GM19452 (cell line): Measurements from ENCODE around the gene IRF5.

ENCODE experiments used
- ATAC-seq: cut with Tn5 transposase; IDR thresholded peaks from one replicate; pipeline ENCODE4 v1.9.1; 2021; ENCODE audit not compliant: unreplicated experiment

Gene IRF5, protein sequence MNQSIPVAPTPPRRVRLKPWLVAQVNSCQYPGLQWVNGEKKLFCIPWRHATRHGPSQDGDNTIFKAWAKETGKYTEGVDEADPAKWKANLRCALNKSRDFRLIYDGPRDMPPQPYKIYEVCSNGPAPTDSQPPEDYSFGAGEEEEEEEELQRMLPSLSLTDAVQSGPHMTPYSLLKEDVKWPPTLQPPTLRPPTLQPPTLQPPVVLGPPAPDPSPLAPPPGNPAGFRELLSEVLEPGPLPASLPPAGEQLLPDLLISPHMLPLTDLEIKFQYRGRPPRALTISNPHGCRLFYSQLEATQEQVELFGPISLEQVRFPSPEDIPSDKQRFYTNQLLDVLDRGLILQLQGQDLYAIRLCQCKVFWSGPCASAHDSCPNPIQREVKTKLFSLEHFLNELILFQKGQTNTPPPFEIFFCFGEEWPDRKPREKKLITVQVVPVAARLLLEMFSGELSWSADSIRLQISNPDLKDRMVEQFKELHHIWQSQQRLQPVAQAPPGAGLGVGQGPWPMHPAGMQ

GRCh38 chr7:128937647-128938543 is at the start of gene IRF5:
Gene IRF5 (plus strand): TSS chr7:128937927. CDS start chr7:128942082, 4,155 bp downstream.
- ATAC-seq: no peak

DNA sequence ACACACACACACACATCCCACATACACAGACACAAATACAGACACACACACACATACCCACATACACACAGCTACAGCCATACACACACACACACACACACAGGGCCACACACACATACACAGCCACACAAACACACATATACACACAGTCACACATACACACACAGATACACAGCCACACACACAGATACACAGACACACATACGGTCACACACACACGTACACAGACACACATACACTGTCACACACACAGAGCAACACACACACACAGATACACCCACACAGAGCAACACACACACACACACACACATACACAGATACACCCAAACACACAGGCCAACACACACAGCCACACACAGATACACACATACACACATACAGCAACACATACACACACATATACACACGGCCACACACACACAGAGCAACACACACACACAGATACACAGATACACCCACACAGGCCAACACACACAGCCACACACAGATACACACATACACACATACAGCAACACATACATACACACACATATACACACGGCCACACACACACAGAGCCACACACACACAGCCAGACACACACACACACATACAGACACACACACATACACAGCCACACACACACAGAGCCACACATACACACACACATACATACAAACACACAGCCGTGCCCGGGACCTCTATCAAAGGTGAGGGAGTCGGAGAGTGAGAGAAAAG is 49.5 kb upstream of the IRF5 start:
- no peak for ATAC-seq

GRCh38 chr7:128888756-128889095 is 49.0 kb upstream of the IRF5 start:
- ATAC-seq: no peak

- ATAC-seq: no peak
These were observed 48.6 kb upstream of the IRF5 start for GRCh38 chr7:128889121-128889520.

DNA sequence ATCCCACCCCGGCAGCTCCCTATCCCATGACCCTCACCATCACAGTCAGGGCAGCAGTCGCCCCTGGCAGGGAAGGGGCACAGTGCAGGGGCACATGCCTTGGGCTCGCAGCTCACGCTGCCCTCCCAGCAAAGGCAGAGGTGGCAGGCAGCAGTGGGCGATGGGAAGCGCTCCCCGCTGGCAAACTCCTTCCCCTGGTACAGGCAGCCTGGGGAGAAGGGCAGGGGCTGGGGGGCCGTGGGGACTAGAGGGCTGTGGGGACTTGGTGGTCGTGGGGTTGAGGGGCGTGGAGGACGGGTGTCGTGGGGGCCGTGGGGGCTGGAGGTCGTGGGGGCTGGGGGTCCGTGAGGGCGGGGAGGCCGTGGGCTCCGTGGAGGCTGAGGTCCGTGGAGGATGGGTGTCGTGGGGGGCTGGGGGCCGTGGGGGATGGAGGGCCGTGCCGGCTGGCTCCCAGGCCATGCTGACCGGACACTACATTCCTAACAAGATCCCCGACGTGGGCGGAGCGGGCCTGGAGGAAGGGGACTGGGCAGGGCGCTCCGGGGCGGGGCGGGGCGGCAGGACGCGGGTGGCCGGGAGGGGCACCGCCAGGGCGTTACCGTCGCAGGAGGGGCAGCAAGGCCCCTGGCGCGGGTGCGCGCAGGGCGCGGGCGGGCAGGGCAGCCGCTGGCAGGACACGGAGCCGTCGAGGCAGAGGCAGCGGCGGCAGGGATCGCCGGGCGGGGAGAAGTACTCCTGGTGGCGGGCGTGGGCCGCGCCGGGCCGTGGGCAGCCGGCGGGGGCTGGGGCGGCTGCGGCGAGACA is 47.2 kb upstream of the IRF5 start:
- no peak for ATAC-seq

DNA sequence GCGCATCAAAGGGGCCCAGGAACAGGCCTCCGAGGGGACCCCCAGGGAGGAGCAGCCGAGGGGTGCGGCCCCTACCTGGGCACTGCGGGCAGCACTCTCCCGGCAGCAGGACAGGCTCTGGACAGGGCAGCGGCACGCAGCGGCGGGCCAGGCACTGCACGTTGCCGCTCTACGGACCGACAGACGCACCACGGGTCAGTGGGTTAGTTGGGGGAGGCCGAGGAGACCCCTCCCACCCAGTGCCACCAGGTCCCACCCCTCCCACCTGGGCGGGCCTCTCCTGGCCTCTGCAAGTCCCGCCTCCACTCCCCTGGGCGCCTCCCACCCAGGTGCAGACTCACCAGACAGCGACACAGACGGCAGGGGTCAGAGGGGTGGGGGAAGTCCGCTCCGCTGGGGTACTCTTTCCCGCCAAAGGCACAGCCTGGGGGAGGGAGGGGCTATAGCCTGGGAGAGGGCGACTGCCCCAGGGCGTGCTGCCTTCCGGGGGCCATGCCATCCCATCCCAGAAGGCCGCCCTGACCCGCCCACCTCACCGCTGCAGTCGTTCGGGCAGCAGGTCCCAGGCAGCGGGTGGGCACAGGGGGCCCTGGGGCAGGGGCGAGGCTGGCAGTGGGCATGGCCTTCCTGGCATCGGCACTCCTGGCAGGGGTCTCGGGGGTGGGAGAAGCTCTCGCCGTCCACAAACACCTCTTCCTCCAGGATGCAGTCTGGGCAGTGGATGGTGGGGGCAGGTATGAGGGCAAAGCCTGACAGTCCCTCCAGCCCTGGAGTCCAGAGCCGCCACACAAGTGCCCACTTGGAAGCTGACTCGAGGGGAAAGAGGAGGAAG is 46.4 kb upstream of the IRF5 start:
- no peak for ATAC-seq

- no peak for ATAC-seq
These were observed 45.8 kb upstream of the IRF5 start for GRCh38 chr7:128891942-128892269.

- ATAC-seq: no peak
These were observed 45.0 kb upstream of the IRF5 start for GRCh38 chr7:128892521-128893250.

DNA sequence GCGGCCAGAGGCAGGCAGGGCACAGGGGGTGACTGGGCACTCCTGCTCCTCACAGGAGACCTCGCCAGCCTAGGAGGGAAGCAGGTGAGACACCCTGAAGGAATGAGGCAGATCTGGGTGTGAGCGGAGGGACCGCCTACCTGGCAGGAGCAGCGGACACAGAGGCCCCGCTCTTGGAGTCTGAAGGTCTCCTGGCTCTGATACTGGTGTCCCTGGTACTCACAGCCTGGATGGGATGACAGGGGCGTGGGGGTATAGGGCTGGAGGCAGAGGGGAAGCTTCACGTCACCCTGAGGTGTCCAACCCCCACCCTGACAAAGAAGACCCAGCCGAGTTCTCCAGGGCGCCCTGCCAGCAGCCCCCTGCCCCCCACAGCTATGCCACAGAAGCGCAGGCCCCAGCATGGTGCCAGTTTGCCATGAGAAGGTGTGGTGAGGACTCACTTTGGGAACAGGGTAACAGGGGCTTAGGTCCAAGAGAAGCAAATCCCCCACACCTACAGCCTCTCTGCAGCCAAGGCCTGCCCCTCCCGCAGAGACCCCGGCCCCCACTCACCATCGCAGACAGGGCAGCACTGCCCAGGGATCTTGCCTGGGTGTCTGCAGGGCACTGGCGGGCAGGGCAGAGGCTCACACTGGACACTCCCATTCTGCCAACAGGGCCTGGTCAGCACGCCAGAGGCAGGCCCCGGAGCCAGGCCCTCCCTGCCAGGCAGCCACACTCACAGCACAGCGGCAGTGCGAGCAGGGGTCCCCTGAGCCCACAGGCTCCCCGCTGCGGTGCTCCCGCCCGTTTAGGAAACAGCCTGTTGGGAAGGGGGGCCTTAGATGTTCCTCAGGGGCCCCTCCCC is 44.3 kb upstream of the IRF5 start:
- ATAC-seq: no peak

DNA sequence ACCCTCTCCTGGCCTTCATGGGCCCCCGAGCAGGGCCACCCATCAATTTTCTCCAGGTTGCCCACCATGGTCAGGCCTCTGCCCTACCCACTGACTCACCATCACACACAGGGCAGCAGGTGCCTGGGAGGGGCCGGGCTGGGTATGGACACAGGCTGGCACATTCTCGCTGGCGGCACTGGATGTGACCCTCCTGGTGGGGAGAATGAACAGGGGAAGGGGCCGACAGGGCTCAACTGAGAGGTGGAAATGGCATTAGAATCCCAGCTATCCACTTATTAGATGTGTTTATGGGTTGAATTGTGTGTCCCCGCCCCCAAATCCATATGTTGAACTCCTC is 43.7 kb upstream of the IRF5 start:
- no peak for ATAC-seq

- ATAC-seq: no peak
These were observed 42.4 kb upstream of the IRF5 start for GRCh38 chr7:128895320-128895719.

DNA sequence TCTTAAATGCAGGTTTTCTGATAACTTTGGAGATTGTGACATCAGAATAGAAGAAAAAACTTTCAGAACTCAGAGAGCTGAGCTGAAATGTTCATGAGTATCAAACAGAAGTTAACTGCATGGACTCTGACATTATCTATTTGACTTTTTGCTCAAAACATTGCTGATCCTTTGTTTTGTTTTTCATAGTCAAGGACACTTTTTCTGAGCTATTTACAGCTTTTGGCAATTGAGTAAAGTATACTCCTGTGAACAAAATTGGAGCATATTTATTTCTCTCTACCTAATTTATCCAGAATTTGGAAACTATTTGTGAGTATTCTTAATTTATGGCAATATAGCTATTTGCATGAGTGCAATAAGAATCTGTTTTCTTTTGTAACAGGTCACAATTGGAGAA is 38.3 kb upstream of the IRF5 start:
- ATAC-seq: no peak

- no peak for ATAC-seq
These were observed 37.5 kb upstream of the IRF5 start for GRCh38 chr7:128900237-128900636.

DNA sequence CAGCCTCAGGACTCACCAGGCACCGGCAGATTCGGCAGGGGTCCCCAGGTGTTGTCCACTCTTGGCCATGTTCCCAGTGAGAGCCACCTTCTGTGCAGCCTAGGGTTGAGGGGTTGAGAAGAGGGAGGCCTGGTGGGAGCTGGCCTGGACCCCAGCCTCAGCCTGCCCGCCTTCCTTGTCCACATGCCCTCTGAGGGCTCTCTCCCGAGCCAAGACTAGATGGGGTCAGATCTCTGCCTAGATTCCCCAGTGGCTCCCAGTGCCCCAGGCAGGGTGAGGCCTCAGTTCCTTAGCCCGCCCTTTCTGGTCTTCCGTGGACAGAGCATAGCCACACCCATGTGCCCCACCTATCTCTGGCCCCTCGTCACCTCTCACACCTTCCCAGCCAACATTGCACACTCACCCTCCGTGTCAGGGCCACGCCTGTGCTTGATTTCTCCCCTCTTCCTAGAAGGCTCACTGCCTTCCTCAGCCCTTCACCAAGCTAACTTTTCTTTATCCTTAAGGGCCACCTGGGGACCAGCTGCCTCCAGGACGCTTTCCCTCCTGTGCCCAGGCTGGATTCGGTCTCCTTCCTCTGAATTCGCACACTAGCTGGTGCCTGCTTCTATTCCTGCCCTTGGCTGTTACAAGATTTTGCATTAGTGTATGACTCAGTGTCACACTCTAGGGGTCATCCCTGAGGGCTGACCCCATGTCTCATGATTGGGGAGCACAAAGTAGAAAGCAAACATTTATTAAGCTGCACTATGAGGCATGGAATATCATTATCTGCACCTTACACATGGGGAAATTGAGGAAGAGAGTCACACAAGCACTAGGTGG is 34.8 kb upstream of the IRF5 start:
- no peak for ATAC-seq

GRCh38 chr7:128903621-128904361 is 33.9 kb upstream of the IRF5 start:
- ATAC-seq: no peak

DNA sequence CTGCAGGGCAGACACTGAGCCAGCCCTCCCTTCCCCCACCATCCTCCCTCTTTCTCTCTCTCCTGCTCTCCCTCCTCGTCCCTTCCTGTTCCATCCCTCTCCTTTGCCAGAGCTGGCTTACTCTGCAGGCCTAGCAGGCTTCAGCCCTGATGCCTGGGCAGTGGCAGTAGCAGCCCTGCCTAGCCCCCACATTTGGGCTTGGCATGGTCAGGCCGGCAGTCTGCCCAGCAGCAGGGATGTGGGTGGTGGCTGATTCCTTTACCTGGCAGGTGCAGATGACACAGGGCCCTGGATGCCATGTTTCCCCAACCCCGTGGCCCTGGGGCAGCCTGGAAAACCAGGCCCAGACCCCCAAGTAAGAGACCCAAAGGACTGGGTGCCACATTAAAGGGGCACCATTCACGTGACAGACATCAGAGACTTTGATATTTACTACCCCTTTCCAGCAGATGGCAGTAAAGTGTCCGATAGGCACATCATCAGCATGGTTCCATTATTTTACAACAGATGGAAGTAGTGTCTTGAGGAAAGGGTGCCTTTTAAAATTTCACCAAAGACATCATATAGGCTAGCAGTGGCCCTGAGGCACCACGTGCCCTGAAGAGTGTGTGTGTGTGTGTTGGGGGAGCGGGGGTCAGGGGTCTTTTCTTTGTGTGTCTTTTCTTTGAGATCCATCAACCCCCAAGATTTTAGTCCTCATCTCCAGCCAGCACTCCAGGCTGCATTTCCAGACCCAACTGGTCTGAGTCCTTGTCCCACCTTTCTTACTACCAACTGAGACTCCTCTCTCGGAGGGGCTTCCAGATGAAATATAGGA is 33.1 kb upstream of the IRF5 start:
- ATAC-seq: peak; percentile 59
